ENCODE results near the gene SNTA1.

GRCh38 chr20:33387177-33387576 lies 56.4 kb downstream of the SNTA1 start:
- TF ChIP-seq EP300 (IDR thresholded peaks at IDR 0.05; ENCODE audit: borderline replicate concordance in 1 of 2, low read depth in 2 of 2, low read length in 2 of 2) (no peak), YY1 (IDR thresholded peaks at IDR 0.05; ENCODE audit: low read depth, low read length) (no peak), POLR2A (IDR thresholded peaks at IDR 0.05; ENCODE audit: control extremely low read depth in 1 of 2, low read depth in 2 of 2, low read length in 2 of 2) (no peak), SIN3A (conservative IDR thresholded peaks at IDR 0.05 in 1 of 2, IDR thresholded peaks at IDR 0.05 in 1 of 2; ENCODE audit: low read depth in 1 of 2, low read length in 2 of 2) (no peak), CTCF (IDR thresholded peaks at IDR 0.05; ENCODE audit: control extremely low read depth in 1 of 3, insufficient read depth in 1 of 3, low read depth in 1 of 3, low read length in 3 of 3) (no peak), JUND (IDR thresholded peaks at IDR 0.05; ENCODE audit: low read length) (no peak), FOSL1 (IDR thresholded peaks at IDR 0.05; ENCODE audit: insufficient read depth, low read depth, low read length) (no peak)

Data from H1 (cell line).